Omental fat pad (tissue), 4 donors: ENCODE results near the gene ACTG1. TPM values are rescaled to one million over a fixed set of nuclear protein-coding genes. Genes with fewer than 3 reads are reported as not detected.

ENCODE experiments used
- ATAC-seq: fragments of 150-250 bp; one replicate; pipeline ENCODE4 v1.9.1; 2016; ENCODE audit warnings: mild to moderate bottlenecking, moderate library complexity; ENCODE audit not compliant: low FRiP score
- DNase-seq: peaks from one replicate; pipeline ENCODE4 v3.0.0-alpha.2; 2019; ENCODE audit warnings: low spot score
- total RNA-seq, 4 donors: library from RNA; depleted of rRNA; stranded (reverse); fragments of >200 nt; gene quantifications; one replicate each; pipeline ENCODE4 v1.1.0, GENCODE V29; 2016
- TF ChIP-seq, protein P1 (sequence below), 3 donors: fragments of 450-650 bp; IDR thresholded peaks; one replicate each; pipeline ENCODE4 v1.5.1; 2016 to 2017; ENCODE audit warnings: antibody characterized with exemption in 3 of 3, mild to moderate bottlenecking in 3 of 3, moderate library complexity in 2 of 3

The ACTG1 gene
- total RNA-seq, 4 donors from 2014 or later: 1,930 to 4,437 (median 3,125) TPM

DNA sequence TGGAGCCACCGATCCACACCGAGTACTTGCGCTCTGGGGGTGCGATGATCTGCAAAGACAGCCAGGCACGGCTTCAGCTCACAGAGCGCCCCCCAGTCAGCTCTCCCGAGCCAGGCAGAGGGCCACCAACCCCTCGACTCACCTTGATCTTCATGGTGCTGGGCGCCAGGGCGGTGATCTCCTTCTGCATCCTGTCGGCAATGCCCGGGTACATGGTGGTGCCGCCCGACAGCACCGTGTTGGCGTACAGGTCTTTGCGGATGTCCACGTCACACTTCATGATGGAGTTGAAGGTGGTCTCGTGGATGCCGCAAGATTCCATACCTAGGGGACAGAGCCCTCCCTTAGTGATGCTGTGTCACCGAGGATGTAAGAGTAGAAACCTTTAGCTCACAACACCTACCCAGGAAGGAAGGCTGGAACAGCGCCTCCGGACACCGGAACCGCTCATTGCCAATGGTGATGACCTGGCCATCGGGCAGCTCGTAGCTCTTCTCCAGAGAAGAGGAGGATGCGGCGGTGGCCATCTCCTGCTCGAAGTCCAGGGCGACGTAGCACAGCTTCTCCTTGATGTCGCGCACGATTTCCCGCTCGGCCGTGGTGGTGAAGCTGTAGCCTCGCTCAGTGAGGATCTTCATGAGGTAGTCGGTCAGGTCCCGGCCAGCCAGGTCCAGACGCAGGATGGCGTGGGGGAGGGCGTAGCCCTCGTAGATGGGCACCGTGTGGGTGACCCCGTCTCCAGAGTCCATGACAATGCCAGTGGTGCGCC, 1.6 kb downstream of the ACTG1 start:
- no peak for ATAC-seq
- no peak for DNase-seq
- TF ChIP-seq, protein P1, sequence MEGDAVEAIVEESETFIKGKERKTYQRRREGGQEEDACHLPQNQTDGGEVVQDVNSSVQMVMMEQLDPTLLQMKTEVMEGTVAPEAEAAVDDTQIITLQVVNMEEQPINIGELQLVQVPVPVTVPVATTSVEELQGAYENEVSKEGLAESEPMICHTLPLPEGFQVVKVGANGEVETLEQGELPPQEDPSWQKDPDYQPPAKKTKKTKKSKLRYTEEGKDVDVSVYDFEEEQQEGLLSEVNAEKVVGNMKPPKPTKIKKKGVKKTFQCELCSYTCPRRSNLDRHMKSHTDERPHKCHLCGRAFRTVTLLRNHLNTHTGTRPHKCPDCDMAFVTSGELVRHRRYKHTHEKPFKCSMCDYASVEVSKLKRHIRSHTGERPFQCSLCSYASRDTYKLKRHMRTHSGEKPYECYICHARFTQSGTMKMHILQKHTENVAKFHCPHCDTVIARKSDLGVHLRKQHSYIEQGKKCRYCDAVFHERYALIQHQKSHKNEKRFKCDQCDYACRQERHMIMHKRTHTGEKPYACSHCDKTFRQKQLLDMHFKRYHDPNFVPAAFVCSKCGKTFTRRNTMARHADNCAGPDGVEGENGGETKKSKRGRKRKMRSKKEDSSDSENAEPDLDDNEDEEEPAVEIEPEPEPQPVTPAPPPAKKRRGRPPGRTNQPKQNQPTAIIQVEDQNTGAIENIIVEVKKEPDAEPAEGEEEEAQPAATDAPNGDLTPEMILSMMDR (IDR thresholded peaks at IDR 0.05): no peak

DNA sequence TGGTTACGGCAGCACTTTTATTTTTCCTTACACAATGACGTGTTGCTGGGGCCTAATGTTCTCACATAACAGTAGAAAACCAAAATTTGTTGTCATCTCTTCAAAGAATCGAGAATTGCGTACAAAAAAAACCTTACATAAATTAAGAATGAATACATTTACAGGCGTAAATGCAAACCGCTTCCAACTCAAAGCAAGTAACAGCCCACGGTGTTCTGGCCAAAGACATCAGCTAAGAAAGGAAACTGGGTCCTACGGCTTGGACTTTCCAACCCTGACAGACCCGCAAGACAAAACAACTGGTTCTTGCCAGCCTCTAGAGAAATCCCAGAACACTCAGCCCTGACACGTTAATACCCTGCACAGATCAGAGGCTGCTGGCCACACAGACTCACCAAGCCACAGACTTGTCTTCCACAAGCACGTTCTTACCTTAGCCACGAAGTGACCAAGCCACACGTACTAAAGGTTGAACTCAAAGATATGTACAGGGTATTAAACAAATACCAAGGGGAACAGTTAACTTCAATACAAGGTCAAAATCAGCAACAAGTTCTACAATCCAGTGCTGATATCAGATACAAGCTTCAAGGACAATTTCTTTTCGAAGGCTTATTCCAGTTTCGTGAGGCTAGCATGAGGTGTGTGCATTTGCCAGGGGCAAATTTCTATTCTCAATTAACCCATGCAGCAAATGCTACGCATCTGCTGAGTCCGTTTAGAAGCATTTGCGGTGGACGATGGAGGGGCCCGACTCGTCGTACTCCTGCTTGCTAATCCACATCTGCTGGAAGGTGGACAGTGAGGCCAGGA, 2.4 kb downstream of the ACTG1 start:
- TF ChIP-seq, protein P1 (IDR thresholded peaks at IDR 0.05): no peak
- DNase-seq (no peak), ATAC-seq (no peak)

DNA sequence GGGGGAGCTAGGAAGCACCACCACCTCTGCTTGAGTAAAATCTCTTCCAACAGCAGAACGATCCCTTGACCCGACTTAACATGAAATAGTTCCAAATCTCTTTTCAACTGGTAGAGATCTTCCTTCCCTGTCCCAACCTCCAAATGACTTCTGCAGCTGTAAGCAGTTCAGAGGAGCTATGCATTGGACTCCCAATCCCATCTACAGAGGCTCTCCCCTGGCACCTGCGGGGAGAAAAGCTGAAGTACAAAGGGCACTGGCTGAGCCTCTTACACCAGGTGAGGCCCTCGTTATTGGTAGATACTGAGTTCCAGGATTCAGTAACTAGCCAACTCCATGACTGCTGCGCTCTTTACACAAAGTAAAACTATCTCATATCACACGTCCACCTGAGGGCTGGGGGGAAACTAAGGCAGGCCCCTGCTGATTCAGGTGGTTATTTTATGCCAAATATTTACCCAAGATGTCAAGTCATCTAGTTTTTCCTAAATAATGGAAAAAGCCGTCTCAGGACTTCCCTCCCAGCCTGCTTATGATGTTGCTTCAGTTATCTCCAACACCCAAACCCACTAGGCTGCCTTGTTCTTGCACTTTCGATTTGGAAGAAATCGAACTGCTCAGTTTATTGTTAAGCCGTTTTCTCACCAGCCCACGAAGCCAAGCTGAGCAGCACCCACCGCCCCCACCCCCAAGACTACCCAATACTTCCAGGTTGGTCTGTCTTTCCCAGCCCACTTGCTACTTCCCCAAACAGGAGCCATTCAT, 3.2 kb downstream of the ACTG1 start:
- DNase-seq (no peak), ATAC-seq (no peak)
- TF ChIP-seq, protein P1 (IDR thresholded peaks at IDR 0.05): no peak

DNA sequence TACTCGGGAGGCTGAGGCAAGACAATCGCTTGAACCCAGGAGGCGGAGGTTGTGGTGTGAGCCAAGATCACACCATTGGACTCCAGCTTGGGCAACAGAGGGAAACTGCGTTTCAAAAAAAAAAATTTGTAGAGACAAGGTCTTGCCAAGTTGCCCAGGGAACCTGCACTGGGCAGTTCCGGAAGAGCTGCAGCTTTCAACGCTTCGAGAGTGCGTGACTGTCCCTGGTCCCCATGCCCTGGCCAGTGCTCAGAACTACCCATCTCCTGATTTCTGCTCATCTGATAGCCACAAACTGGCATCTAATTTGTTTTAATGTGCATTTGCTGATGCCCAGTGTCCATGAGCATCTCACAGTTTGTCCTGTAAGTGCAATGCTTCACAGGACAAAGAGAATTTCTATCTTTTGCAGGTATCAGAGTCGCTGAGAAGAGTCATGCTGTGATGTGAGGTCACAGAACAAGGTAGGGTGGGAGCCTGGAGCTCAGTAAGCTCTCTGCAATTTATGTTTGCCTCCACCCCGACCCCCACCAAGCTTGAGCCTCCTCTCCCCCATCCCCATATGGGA, 3.9 kb downstream of the ACTG1 start:
- no peak for DNase-seq
- TF ChIP-seq, protein P1 (IDR thresholded peaks at IDR 0.05): no peak
- ATAC-seq: no peak

DNA sequence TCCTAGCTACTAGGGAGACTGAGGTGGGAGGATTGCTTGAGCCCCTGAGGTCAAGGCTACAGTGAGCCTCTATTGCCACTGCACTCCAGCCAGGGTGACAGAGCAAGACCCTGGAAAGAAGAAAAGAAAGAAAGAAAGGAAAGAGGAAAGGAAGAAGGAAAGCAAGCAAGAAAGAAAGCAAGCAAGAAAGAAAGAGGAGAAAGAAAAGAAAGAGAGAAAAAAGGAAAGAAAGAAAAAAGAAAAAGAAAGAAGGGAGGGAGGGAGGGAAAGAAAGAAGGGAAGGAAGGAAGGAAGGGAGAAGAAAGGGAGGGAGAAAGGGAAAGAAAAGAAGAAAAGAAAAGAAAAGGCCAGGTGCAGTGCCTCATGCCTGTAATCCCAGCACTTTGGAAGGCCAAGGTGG, 9.0 kb downstream of the ACTG1 start:
- DNase-seq (no peak), ATAC-seq (no peak)
- TF ChIP-seq, protein P1 (IDR thresholded peaks at IDR 0.05): no peak

DNA sequence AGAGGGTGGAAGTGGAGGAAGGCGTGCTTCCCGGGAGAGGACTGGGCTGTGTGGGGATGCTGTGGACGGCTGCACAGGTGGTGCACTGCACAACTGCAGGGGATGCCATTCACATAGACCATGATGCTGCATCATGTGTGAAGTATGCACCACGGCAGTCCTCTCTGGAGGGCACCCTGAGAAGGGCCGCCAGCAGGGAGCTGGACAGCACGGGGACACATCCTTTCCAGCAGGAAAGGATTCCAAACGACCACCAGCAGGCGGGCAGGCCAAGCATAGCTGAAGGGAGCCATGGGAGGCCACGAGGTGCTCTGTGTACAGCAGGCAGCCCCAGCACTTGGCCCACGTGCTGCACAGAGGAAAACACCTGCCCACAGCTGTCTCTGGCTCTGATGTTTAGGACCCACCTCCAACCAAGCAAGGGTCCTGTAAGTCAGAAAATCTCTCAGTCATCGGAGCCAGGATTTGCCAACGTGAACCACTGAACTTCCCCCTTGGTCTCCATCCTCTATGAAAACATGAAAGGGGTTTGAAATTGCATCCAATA, 10.1 kb downstream of the ACTG1 start:
- TF ChIP-seq, protein P1 (IDR thresholded peaks at IDR 0.05): no peak
- DNase-seq (no peak), ATAC-seq (no peak)
